Natural killer cell treated with Interleukin-12 subunit alpha and Interleukin-12 subunit beta and Interleukin-15 and Interleukin-18, amount 100 ng/mL, for 72 hours (primary cell): ENCODE results near the gene SAG. TPM values are rescaled to one million over a fixed set of nuclear protein-coding genes. Genes with fewer than 3 reads are reported as not detected.

Source experiments
- ATAC-seq, 2 donors: fragments of 150-1000 bp; cut with Tn5 transposase in 1 of 2; sonication (Bioruptor Pico), chemical (Tn5 transposase) in 1 of 2; 2 replicates each; pipeline ENCODE4 v1.10.0; 2021
- DNase-seq: peaks from one replicate; pipeline ENCODE4 v3.0.0; 2022; ENCODE audit warnings: low spot score
- H3K27ac Mint-ChIP-seq, 2 donors: 1 replicate in 1 of 2; 2 replicates in 1 of 2; pipeline ENCODE4 v1.8.0; 2022; ENCODE audit warnings: mixed read lengths in 2 of 2, mild to moderate bottlenecking in 1 of 2, moderate library complexity in 1 of 2
- H3K27me3 Mint-ChIP-seq, 2 donors: 1 replicate in 1 of 2; 2 replicates in 1 of 2; pipeline ENCODE4 v1.8.0; 2022; ENCODE audit warnings: mixed read lengths in 2 of 2
- H3K36me3 Mint-ChIP-seq: one replicate; pipeline ENCODE4 v1.8.0; 2022; ENCODE audit warnings: mixed read lengths
- H3K4me1 Mint-ChIP-seq, 2 donors: 1 replicate in 1 of 2; 2 replicates in 1 of 2; pipeline ENCODE4 v1.8.0; 2022; ENCODE audit warnings: low read depth in 2 of 2, mixed read lengths in 2 of 2, mild to moderate bottlenecking in 1 of 2
- H3K4me3 Mint-ChIP-seq: one replicate; pipeline ENCODE4 v1.8.0; 2022; ENCODE audit warnings: mixed read lengths
- H3K9me3 Mint-ChIP-seq: 2 replicates; pipeline ENCODE4 v1.8.0; 2022; ENCODE audit warnings: mixed read lengths
- total RNA-seq, 2 donors: library from RNA; stranded (reverse); gene quantifications; one replicate each; pipeline ENCODE4 v1.2.3, GENCODE V29; 2022

Gene SAG
- under 1 TPM in 1 of 2 donors, not detected in 1; 0.05 TPM for total RNA-seq

- H3K4me1 Mint-ChIP-seq, result peaks cover 18 to 19% of the 10 kb centered on the region in 2 donors
- H3K27me3 Mint-ChIP-seq, result no peaks in the 10 kb centered on the region
- H3K4me3 Mint-ChIP-seq, result no peak within 1 kb of the TSS
- H3K9me3 Mint-ChIP-seq, result no peaks in the 10 kb centered on the region
- ATAC-seq (no peak), DNase-seq (no peak)
- H3K36me3 Mint-ChIP-seq, result no peaks in the 10 kb centered on the region
- H3K27ac Mint-ChIP-seq, result peak within 1 kb of the TSS in 1 of 2 donors; percentile 5
Observed at GRCh38 chr2:233307565-233307964, at the start of gene SAG. Gene SAG, plus strand, starts transcription at chr2:233307816. Its CDS starts 1,374 bp downstream, at chr2:233309190.

GRCh38 chr2:233258211-233258610, 49.4 kb upstream of the SAG start:
- Mint-ChIP-seq H3K4me3 (no peak overlapping the region), H3K4me1 (peaks cover 55 to 65% of the 10 kb centered on the region in 2 donors), H3K36me3 (peaks cover 43% of the 10 kb centered on the region), H3K27me3 (no peaks in the 10 kb centered on the region), H3K9me3 (no peaks in the 10 kb centered on the region), H3K27ac (peak overlapping the region in 1 of 2 donors; percentile 84)
- no peak for DNase-seq
- no peak for ATAC-seq

DNA sequence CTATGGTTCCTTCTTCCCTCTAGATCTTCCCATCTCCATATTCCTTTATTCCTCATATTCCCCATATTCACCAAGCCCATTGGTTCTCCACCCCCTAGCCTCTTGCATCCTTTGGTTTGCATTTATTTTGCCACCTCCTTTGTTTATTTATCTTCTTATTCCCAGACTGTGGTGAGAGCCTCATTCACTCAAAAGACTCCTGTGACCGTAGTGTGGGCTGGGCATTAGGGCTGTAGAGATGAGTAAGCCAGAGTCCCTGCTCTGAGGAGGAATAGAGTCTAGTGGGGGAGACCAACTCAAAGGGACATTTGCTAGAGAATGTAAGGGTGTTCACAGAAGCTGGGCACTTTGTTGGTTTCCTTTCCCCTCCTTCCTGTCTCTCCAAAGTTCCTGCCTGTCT, 47.9 kb upstream of the SAG start:
- peak overlapping the region; percentile 83 to 84 for H3K27ac Mint-ChIP-seq
- H3K4me3 Mint-ChIP-seq, result peak overlapping the region; percentile 21
- H3K36me3 Mint-ChIP-seq, result peaks cover 46% of the 10 kb centered on the region
- no peaks in the 10 kb centered on the region for H3K27me3 Mint-ChIP-seq
- H3K4me1 Mint-ChIP-seq, result peaks cover 47 to 56% of the 10 kb centered on the region in 2 donors
- DNase-seq (no peak), ATAC-seq (no peak)
- H3K9me3 Mint-ChIP-seq, result no peaks in the 10 kb centered on the region

DNA sequence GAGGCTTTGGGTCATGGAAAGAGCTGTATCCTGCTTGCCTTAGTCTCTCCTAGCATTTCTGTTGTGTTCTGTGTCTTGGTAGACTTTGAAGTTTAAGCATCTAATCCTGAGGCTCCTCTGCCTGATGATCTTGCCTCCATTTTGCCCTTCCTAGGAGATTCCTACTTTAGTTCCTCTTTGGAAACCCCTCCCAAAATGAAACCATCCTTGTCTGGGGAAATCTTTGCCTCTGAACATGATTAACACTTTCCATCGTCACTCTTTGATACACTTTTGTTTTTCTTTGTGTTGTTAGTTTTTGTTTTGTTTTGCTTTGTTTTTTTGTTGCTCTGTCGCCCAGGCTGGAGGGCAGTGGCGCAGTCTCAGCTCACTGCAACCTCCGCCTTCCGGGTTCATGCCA, 47.0 kb upstream of the SAG start:
- ATAC-seq (no peak), DNase-seq (no peak)
- Mint-ChIP-seq H3K27ac (peak overlapping the region; percentile 83 to 84), H3K9me3 (no peaks in the 10 kb centered on the region), H3K4me1 (peaks cover 39 to 48% of the 10 kb centered on the region in 2 donors), H3K4me3 (peak overlapping the region; percentile 67), H3K36me3 (peaks cover 47% of the 10 kb centered on the region), H3K27me3 (no peaks in the 10 kb centered on the region)

GRCh38 chr2:233261819-233262555, 45.6 kb upstream of the SAG start:
- no peaks in the 10 kb centered on the region for H3K27me3 Mint-ChIP-seq
- H3K36me3 Mint-ChIP-seq, result peaks cover 56% of the 10 kb centered on the region
- H3K27ac Mint-ChIP-seq, result peak overlapping the region; percentile 83 to 84
- peak overlapping the region; percentile 67 for H3K4me3 Mint-ChIP-seq
- H3K9me3 Mint-ChIP-seq, result no peaks in the 10 kb centered on the region
- peak; percentile 80 to 85 for ATAC-seq
- DNase-seq, result no peak
- peaks cover 45 to 49% of the 10 kb centered on the region in 2 donors for H3K4me1 Mint-ChIP-seq

DNA sequence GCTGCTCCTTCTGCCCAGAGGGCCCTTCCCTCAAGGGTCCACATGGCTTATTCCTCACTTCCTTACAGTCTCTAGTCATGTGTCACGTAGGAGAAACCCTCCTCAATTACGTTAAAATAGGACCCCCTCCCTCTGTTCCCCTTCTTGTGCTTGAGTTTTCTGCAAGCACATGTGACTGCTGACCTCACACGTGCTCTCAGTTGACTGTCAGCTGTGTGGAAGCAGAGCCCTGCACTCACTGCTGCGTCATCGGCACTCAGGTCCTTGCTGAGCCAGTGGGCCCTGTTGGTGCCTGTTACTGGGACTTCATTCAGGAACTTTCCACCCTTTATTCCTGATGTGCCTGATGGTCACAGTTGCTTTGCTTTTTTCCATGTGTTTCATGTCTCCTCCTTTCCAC, 45.1 kb upstream of the SAG start:
- Mint-ChIP-seq H3K9me3 (no peaks in the 10 kb centered on the region), H3K27ac (peak overlapping the region; percentile 83 to 84), H3K4me3 (peak overlapping the region; percentile 67), H3K27me3 (no peaks in the 10 kb centered on the region), H3K36me3 (peaks cover 56% of the 10 kb centered on the region), H3K4me1 (peaks cover 47 to 53% of the 10 kb centered on the region in 2 donors)
- DNase-seq, result no peak
- ATAC-seq, result peak; percentile 20 to 51

GRCh38 chr2:233263045-233263570, 44.5 kb upstream of the SAG start:
- peaks cover 53% of the 10 kb centered on the region for H3K36me3 Mint-ChIP-seq
- H3K27ac Mint-ChIP-seq, result peak overlapping the region; percentile 83 to 84
- no peaks in the 10 kb centered on the region for H3K27me3 Mint-ChIP-seq
- H3K9me3 Mint-ChIP-seq, result no peaks in the 10 kb centered on the region
- peaks cover 51 to 58% of the 10 kb centered on the region in 2 donors for H3K4me1 Mint-ChIP-seq
- no peak for DNase-seq
- peak overlapping the region; percentile 67 for H3K4me3 Mint-ChIP-seq
- ATAC-seq, result no peak

GRCh38 chr2:233264667-233265066, 42.9 kb upstream of the SAG start:
- Mint-ChIP-seq H3K4me1 (peaks cover 60 to 62% of the 10 kb centered on the region in 2 donors), H3K36me3 (peaks cover 52% of the 10 kb centered on the region), H3K27ac (peak overlapping the region in 1 of 2 donors; percentile 55), H3K9me3 (no peaks in the 10 kb centered on the region), H3K27me3 (no peaks in the 10 kb centered on the region), H3K4me3 (no peak overlapping the region)
- ATAC-seq, result no peak
- DNase-seq, result no peak

GRCh38 chr2:233265899-233266431, 41.7 kb upstream of the SAG start:
- Mint-ChIP-seq H3K36me3 (peaks cover 47% of the 10 kb centered on the region), H3K9me3 (no peaks in the 10 kb centered on the region)
- no peak for ATAC-seq

DNA sequence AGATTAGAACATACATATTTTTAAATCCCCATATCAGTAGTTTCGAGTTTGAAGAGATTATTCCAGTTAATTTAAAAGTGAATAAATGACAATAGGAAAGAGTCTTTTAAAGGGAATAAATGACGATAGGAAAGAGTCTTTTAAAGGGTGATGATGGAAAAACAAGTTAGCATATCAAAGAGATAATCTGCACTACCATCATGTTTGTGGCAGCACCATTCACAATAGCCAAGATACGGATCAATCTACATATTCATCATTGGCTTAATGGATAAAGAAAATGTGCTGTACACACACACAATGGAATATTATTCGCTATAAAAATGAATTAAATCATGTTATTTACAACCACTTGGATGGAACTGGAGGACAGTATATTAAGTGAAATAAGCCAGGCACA, 41.1 kb upstream of the SAG start:
- peak overlapping the region; percentile 2 for H3K4me3 Mint-ChIP-seq
- H3K4me1 Mint-ChIP-seq, result peaks cover 55 to 59% of the 10 kb centered on the region in 2 donors
- H3K36me3 Mint-ChIP-seq, result peaks cover 43% of the 10 kb centered on the region
- no peak for ATAC-seq
- DNase-seq, result no peak
- H3K27me3 Mint-ChIP-seq, result no peaks in the 10 kb centered on the region
- H3K9me3 Mint-ChIP-seq, result no peaks in the 10 kb centered on the region
- H3K27ac Mint-ChIP-seq, result peak overlapping the region; percentile 92 to 97

More at GRCh38 chr2:233265899-233266431, 41.7 kb upstream of the SAG start:
- Mint-ChIP-seq H3K4me1 (peaks cover 58 to 62% of the 10 kb centered on the region in 2 donors), H3K4me3 (no peak overlapping the region), H3K27ac (peak overlapping the region; percentile 92 to 97), H3K27me3 (no peaks in the 10 kb centered on the region)
- no peak for DNase-seq

GRCh38 chr2:233267516-233268245, 39.9 kb upstream of the SAG start:
- peak; percentile 93 to 97 for ATAC-seq
- Mint-ChIP-seq H3K4me1 (peaks cover 49 to 59% of the 10 kb centered on the region in 2 donors), H3K4me3 (peak overlapping the region; percentile 80), H3K36me3 (peaks cover 38% of the 10 kb centered on the region), H3K27ac (peak overlapping the region; percentile 92 to 97), H3K27me3 (no peaks in the 10 kb centered on the region), H3K9me3 (no peaks in the 10 kb centered on the region)
- DNase-seq, result peak; percentile 73

DNA sequence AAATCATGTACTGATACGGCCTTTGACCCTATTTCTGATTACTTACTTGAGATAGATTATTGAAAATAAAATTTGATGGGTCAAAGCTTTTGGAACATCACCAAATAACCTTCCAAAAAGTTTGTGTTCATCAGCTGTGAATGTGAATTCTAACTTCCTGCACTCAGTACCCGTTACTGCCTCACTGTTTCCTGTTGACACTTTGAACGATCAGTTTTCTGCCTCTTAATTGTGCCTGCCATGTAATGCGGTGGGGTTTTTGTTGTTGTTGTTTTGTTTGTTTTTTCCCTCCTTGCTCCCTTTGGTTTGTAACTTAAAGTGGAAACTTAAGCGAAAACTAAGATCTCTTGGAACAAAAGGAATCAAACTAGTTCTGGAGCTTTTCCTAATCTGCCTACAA, 37.2 kb upstream of the SAG start:
- DNase-seq (no peak), ATAC-seq (no peak)
- H3K4me1 Mint-ChIP-seq, result peaks cover 58 to 68% of the 10 kb centered on the region in 2 donors

GRCh38 chr2:233270951-233271350, 36.7 kb upstream of the SAG start:
- Mint-ChIP-seq H3K9me3 (no peaks in the 10 kb centered on the region), H3K27ac (peak overlapping the region; percentile 92 to 97), H3K36me3 (peaks cover 48% of the 10 kb centered on the region), H3K4me3 (peak overlapping the region; percentile 66), H3K27me3 (no peaks in the 10 kb centered on the region), H3K4me1 (peaks cover 55 to 68% of the 10 kb centered on the region in 2 donors)
- ATAC-seq (no peak), DNase-seq (no peak)

More for the DNA sequence above, 37.2 kb upstream of the SAG start:
- Mint-ChIP-seq H3K36me3 (peaks cover 52% of the 10 kb centered on the region), H3K4me3 (peak overlapping the region; percentile 66), H3K27ac (peak overlapping the region; percentile 92 to 97), H3K27me3 (no peaks in the 10 kb centered on the region), H3K9me3 (no peaks in the 10 kb centered on the region)
